Vagina (tissue), 2 donors: ENCODE results near the gene GSTM4.

Experiments used
- POLR2A ChIP-seq, 2 donors: fragments of 450-650 bp; IDR thresholded peaks; one replicate each; pipeline ENCODE4 v1.6.1; 2017; ENCODE audit warnings: antibody characterized with exemption in 2 of 2, mild to moderate bottlenecking in 2 of 2, moderate library complexity in 2 of 2
- POLR2AphosphoS5 ChIP-seq, 2 donors: sonication (generic); formaldehyde crosslinking; IDR thresholded peaks; one replicate each; pipeline ENCODE4 v1.9.0; 2017; ENCODE audit warnings: antibody characterized with exemption in 2 of 2, mild to moderate bottlenecking in 2 of 2, low read depth in 1 of 2; ENCODE audit not compliant: insufficient read depth in 1 of 2
- TF ChIP-seq, protein P1 (sequence below), 3 experiments: fragments of 450-650 bp in 2 of 3; fragments of 200-600 bp in 1 of 3; sonication (generic) in 1 of 3; IDR thresholded peaks; one replicate each; pipeline ENCODE4 v1.5.1; 2017 to 2019; ENCODE audit warnings: antibody characterized with exemption in 3 of 3, mild to moderate bottlenecking in 2 of 3, moderate library complexity in 2 of 3

DNA sequence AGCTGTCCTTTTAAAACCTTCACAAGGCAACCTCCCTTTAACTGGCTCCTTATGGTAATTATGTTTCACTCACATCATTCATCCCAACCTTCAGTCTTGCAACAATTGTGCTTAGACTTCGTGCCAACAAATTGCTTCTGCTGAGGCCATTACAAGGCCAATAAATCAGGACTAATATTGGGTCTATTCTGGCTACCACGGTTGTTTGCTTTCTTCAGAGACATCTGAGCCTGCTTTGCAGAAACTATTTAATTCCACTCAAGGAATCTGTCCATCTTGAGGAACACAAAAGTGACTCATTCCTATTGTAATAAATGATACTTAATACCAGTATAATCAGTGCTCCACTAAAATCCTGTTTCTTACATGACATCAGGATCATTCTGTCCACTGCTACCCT lies 2.6 kb upstream of the GSTM4 start:
- TF ChIP-seq, protein P1, sequence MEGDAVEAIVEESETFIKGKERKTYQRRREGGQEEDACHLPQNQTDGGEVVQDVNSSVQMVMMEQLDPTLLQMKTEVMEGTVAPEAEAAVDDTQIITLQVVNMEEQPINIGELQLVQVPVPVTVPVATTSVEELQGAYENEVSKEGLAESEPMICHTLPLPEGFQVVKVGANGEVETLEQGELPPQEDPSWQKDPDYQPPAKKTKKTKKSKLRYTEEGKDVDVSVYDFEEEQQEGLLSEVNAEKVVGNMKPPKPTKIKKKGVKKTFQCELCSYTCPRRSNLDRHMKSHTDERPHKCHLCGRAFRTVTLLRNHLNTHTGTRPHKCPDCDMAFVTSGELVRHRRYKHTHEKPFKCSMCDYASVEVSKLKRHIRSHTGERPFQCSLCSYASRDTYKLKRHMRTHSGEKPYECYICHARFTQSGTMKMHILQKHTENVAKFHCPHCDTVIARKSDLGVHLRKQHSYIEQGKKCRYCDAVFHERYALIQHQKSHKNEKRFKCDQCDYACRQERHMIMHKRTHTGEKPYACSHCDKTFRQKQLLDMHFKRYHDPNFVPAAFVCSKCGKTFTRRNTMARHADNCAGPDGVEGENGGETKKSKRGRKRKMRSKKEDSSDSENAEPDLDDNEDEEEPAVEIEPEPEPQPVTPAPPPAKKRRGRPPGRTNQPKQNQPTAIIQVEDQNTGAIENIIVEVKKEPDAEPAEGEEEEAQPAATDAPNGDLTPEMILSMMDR (IDR thresholded peaks at IDR 0.05) = no peak
- TF ChIP-seq POLR2AphosphoS5 (IDR thresholded peaks at IDR 0.05; ENCODE audit: insufficient read depth in 1 of 2, low read depth in 1 of 2) (no peak), POLR2A (IDR thresholded peaks at IDR 0.05) (no peak)
